ENCODE measurements around the gene ELK3. TPM values are rescaled to one million over a fixed set of nuclear protein-coding genes. Genes with fewer than 3 reads are reported as not detected.

Gene ELK3
- polyA plus RNA-seq, 1 experiment = 31.2 TPM

- H3K9me3 ChIP-seq (ENCODE audit: control insufficient read depth, insufficient read depth, low read length) = no peaks in the 10 kb centered on the region
- H3K27ac ChIP-seq (ENCODE audit: low read depth, low read length) = no peak overlapping the region
- H3K4me3 ChIP-seq (ENCODE audit: low read depth, low read length) = no peak overlapping the region
- no peaks in the 10 kb centered on the region for H3K27me3 ChIP-seq (ENCODE audit: control insufficient read depth, insufficient read depth, low read length)
- no peak for TF ChIP-seq CTCF (IDR thresholded peaks at IDR 0.05; ENCODE audit: low read depth, low read length)
- no peak for DNase-seq (ENCODE audit: low read depth, low spot score)
- ChIA-PET POLR2A (no interaction called here), CTCF (interaction anchor here (0.6 kb wide), 1 partner anchor 607 kb away, joined by 3 read pairs; no protein-coding TSS in a partner anchor)
Measured at GRCh38 chr12:96305665-96306064, 111.5 kb downstream of the ELK3 start.

- no peak for TF ChIP-seq CTCF (IDR thresholded peaks at IDR 0.05; ENCODE audit: low read depth, low read length)
- no peaks in the 10 kb centered on the region for H3K9me3 ChIP-seq (ENCODE audit: control insufficient read depth, insufficient read depth, low read length)
- POLR2A ChIA-PET = no interaction called here
- H3K27ac ChIP-seq (ENCODE audit: low read depth, low read length) = no peak overlapping the region
- CTCF ChIA-PET = no interaction called here
- H3K4me3 ChIP-seq (ENCODE audit: low read depth, low read length) = no peak overlapping the region
- H3K27me3 ChIP-seq (ENCODE audit: control insufficient read depth, insufficient read depth, low read length) = no peaks in the 10 kb centered on the region
- no peak for DNase-seq (ENCODE audit: low read depth, low spot score)
Measured at GRCh38 chr12:96308881-96309280, 114.7 kb downstream of the ELK3 start.

GRCh38 chr12:96310067-96310466 lies 115.9 kb downstream of the ELK3 start:
- Histone ChIP-seq H3K27me3 (ENCODE audit: control insufficient read depth, insufficient read depth, low read length) (no peaks in the 10 kb centered on the region), H3K4me3 (ENCODE audit: low read depth, low read length) (no peak overlapping the region), H3K9me3 (ENCODE audit: control insufficient read depth, insufficient read depth, low read length) (no peaks in the 10 kb centered on the region), H3K27ac (ENCODE audit: low read depth, low read length) (no peak overlapping the region)
- no peak for TF ChIP-seq CTCF (IDR thresholded peaks at IDR 0.05; ENCODE audit: low read depth, low read length)
- DNase-seq (ENCODE audit: low read depth, low spot score) = no peak
- ChIA-PET CTCF (no interaction called here), POLR2A (no interaction called here)

- Histone ChIP-seq H3K27ac (ENCODE audit: low read depth, low read length) (no peak overlapping the region), H3K27me3 (ENCODE audit: control insufficient read depth, insufficient read depth, low read length) (no peaks in the 10 kb centered on the region), H3K9me3 (ENCODE audit: control insufficient read depth, insufficient read depth, low read length) (no peaks in the 10 kb centered on the region), H3K4me3 (ENCODE audit: low read depth, low read length) (no peak overlapping the region)
- no peak for TF ChIP-seq CTCF (IDR thresholded peaks at IDR 0.05; ENCODE audit: low read depth, low read length)
- ChIA-PET POLR2A (no interaction called here), CTCF (interaction anchor here (0.6 to 1.3 kb wide), 3 partner anchors 78 to 777 kb away, joined by 3 to 5 read pairs (median 4); no protein-coding TSS in a partner anchor)
- DNase-seq (ENCODE audit: low read depth, low spot score) = no peak
Measured at GRCh38 chr12:96311191-96311590, 117.0 kb downstream of the ELK3 start.

GRCh38 chr12:96313606-96314005 lies 119.4 kb downstream of the ELK3 start:
- CTCF ChIA-PET = interaction anchor here (1.0 kb wide), 1 partner anchor 203 kb away, joined by 3 read pairs; no protein-coding TSS in a partner anchor
- no peak for DNase-seq (ENCODE audit: low read depth, low spot score)

More at GRCh38 chr12:96313606-96314005, 119.4 kb downstream of the ELK3 start:
- Histone ChIP-seq H3K27me3 (ENCODE audit: control insufficient read depth, insufficient read depth, low read length) (no peaks in the 10 kb centered on the region), H3K9me3 (ENCODE audit: control insufficient read depth, insufficient read depth, low read length) (no peaks in the 10 kb centered on the region), H3K27ac (ENCODE audit: low read depth, low read length) (no peak overlapping the region), H3K4me3 (ENCODE audit: low read depth, low read length) (no peak overlapping the region)
- TF ChIP-seq CTCF (IDR thresholded peaks at IDR 0.05; ENCODE audit: low read depth, low read length) = no peak
- POLR2A ChIA-PET = no interaction called here

Measured in AG04450 (cell line).